Adipose tissue (tissue), 3 donors: ENCODE measurements around the gene PLD6. TPM values are rescaled to one million over a fixed set of nuclear protein-coding genes. Genes with fewer than 3 reads are reported as not detected.

Source experiments
- H3K27ac ChIP-seq: one replicate; pipeline ENCODE4 v1.5.1; 2013; ENCODE audit warnings: low read depth, low read length
- WGBS, 3 donors: extraction: QIAGEN DNeasy Blood & Tissue Kit; methylation state at CpG; one replicate each; pipeline ENCODE4 v1.1.7; 2013; 5-methylcytosine and 5-hydroxymethylcytosine counted together
- polyA plus RNA-seq, 3 donors: library from polyadenylated mRNA; stranded (reverse); fragments of 200-250 nt; gene quantifications; one replicate each; pipeline ENCODE4 v1.2.3, GENCODE V29; 2013
- donor health status: healthy with polysubstance abuse.
- donor health status: Bipolar disorder and iron deficiency.
- donor health status: healthy.

The PLD6 gene
- polyA plus RNA-seq, 3 donors = 3.3 to 6.8 (median 3.6) TPM

GRCh38 chr17:17151055-17151454 is 55.1 kb downstream of the PLD6 start:
- WGBS, 3 donors = 93 to 97% (median 94%) methylated on average over 5 of the region's 5 CpGs

More at GRCh38 chr17:17151055-17151454, 55.1 kb downstream of the PLD6 start:
- H3K27ac ChIP-seq = no peak overlapping the region

Other genes with a start within 250 kb of the PLD6 start
- under 1 TPM in 2 of 3 donors, not detected in 1; 0.14 to 0.15 TPM for gene TNFRSF13B, start 234.2 kb downstream of the PLD6 start, polyA plus RNA-seq
- gene MPRIP, start 163.9 kb downstream of the PLD6 start, polyA plus RNA-seq = 100 to 1,000 TPM in 2 of 3 donors, 10 to 100 TPM in 1; 51.8 to 140 (median 128) TPM
- 10 to 100 TPM; 13.0 to 20.4 (median 19.7) TPM for gene FLCN, start 30.8 kb upstream of the PLD6 start, polyA plus RNA-seq
- 10 to 100 TPM; 40.6 to 57.6 (median 44.3) TPM for gene COPS3, start 74.9 kb upstream of the PLD6 start, polyA plus RNA-seq
- gene NT5M, start 97.0 kb upstream of the PLD6 start, polyA plus RNA-seq = 1 to 10 TPM; 2.4 to 2.7 (median 2.6) TPM